Loucy (cell line): ENCODE data around the gene RAB6A.
A peak's percentile ranks its signal among the peaks of the same experiment; 100 is the strongest.

Source experiments
- H2AFZ ChIP-seq: fragments of 200-600 bp; sonication (generic); 2 replicates; pipeline ENCODE4 v1.6.0; 2016; ENCODE audit warnings: antibody characterized with exemption, mild to moderate bottlenecking, low read length, moderate library complexity
- H3F3A ChIP-seq: fragments of 200-600 bp; 2 replicates; pipeline ENCODE4 v1.6.0; 2016; ENCODE audit warnings: antibody characterized with exemption, low read depth, mild to moderate bottlenecking
- H3K27me3 ChIP-seq: fragments of 200-600 bp; sonication (generic); 2 replicates; pipeline ENCODE4 v1.6.1; 2014; ENCODE audit warnings: low read length, mild to moderate bottlenecking; ENCODE audit not compliant: insufficient read depth, poor library complexity, severe bottlenecking
- H3K36me3 ChIP-seq: fragments of 200-600 bp; sonication (generic); 2 replicates; pipeline ENCODE4 v1.6.1; 2016; ENCODE audit warnings: low read length; ENCODE audit not compliant: insufficient read depth
- H3K4me1 ChIP-seq: fragments of 200-600 bp; sonication (generic); 2 replicates; pipeline ENCODE4 v1.5.1; 2014; ENCODE audit warnings: low read length, mild to moderate bottlenecking; ENCODE audit not compliant: insufficient read depth, poor library complexity, severe bottlenecking
- H3K4me2 ChIP-seq: fragments of 200-600 bp; sonication (generic); 2 replicates; pipeline ENCODE4 v1.6.0; 2014; ENCODE audit warnings: antibody characterized with exemption, low read length, low read depth, mild to moderate bottlenecking; ENCODE audit not compliant: poor library complexity, severe bottlenecking
- H3K4me3 ChIP-seq: fragments of 200-600 bp; sonication (generic); 2 replicates; pipeline ENCODE4 v1.5.1; 2014; ENCODE audit warnings: low read length, mild to moderate bottlenecking, mixed read lengths; ENCODE audit not compliant: poor library complexity, severe bottlenecking
- H3K79me2 ChIP-seq: fragments of 200-600 bp; sonication (generic); 2 replicates; pipeline ENCODE4 v1.6.1; 2014; ENCODE audit warnings: low read length; ENCODE audit not compliant: insufficient read depth
- H3K9ac ChIP-seq: fragments of 200-600 bp; sonication (generic); 2 replicates; pipeline ENCODE4 v1.6.0; 2014; ENCODE audit warnings: mild to moderate bottlenecking, low read depth, low read length, moderate library complexity; ENCODE audit not compliant: poor library complexity, severe bottlenecking
- H3K9me2 ChIP-seq: fragments of 200-600 bp; sonication (generic); replicated peaks from 2 replicates; pipeline ENCODE4 v1.6.1; 2016; ENCODE audit warnings: low read depth, low read length, mixed read lengths
- H3K9me3 ChIP-seq: fragments of 200-600 bp; sonication (generic); 2 replicates; pipeline ENCODE4 v1.6.1; 2014; ENCODE audit warnings: mild to moderate bottlenecking, antibody characterized with exemption, low read length, low read depth; ENCODE audit not compliant: insufficient read depth
- H4K20me1 ChIP-seq: fragments of 200-600 bp; sonication (generic); 2 replicates; pipeline ENCODE4 v1.6.0; 2014; ENCODE audit warnings: antibody characterized with exemption, low read length, mild to moderate bottlenecking; ENCODE audit not compliant: insufficient read depth, poor library complexity, severe bottlenecking
- CTCF ChIP-seq: fragments of 200-600 bp; sonication (generic); conservative IDR thresholded peaks from 2 replicates; pipeline ENCODE4 v1.5.1; 2014; ENCODE audit warnings: mild to moderate bottlenecking, antibody characterized with exemption, low read length
- EZH2phosphoT487 ChIP-seq: fragments of 200-600 bp; IDR thresholded peaks from 2 replicates; pipeline ENCODE4 v1.6.1; 2018; ENCODE audit warnings: antibody characterized with exemption, mild to moderate bottlenecking, moderate library complexity, borderline replicate concordance

The RAB6A gene

GRCh38 chr11:73636249-73636648, 124.6 kb downstream of the RAB6A start:
- Histone ChIP-seq H2AFZ (peak overlapping the region; percentile 77; the same call in 1 of the 2 replicates), H3K9ac (no peak overlapping the region), H3K4me1 (peaks cover 7% of the 10 kb centered on the region), H3F3A (no peaks in the 10 kb centered on the region), H3K36me3 (no peaks in the 10 kb centered on the region), H3K4me2 (no peak overlapping the region), H3K27me3 (no peaks in the 10 kb centered on the region), H3K4me3 (no peak overlapping the region), H3K9me2 (no peaks in the 10 kb centered on the region), H3K9me3 (no peaks in the 10 kb centered on the region), H3K79me2 (no peaks in the 10 kb centered on the region), H4K20me1 (no peaks in the 10 kb centered on the region)
- TF ChIP-seq CTCF (no peak), EZH2phosphoT487 (no peak)

GRCh38 chr11:73635721-73636120, 125.2 kb downstream of the RAB6A start:
- TF ChIP-seq CTCF (no peak), EZH2phosphoT487 (no peak)
- no peak overlapping the region for H3K4me3 ChIP-seq
- no peak overlapping the region for H3K9ac ChIP-seq
- H4K20me1 ChIP-seq = no peaks in the 10 kb centered on the region
- no peaks in the 10 kb centered on the region for H3K9me3 ChIP-seq
- H3K27me3 ChIP-seq = no peaks in the 10 kb centered on the region
- H3K79me2 ChIP-seq = no peaks in the 10 kb centered on the region
- no peak overlapping the region for H2AFZ ChIP-seq
- H3K9me2 ChIP-seq = no peaks in the 10 kb centered on the region
- H3F3A ChIP-seq = no peaks in the 10 kb centered on the region
- H3K36me3 ChIP-seq = no peaks in the 10 kb centered on the region
- peaks cover 7% of the 10 kb centered on the region for H3K4me1 ChIP-seq
- H3K4me2 ChIP-seq = no peak overlapping the region

- H3K9me2 ChIP-seq = no peaks in the 10 kb centered on the region
- TF ChIP-seq EZH2phosphoT487 (no peak), CTCF (no peak)
- no peaks in the 10 kb centered on the region for H4K20me1 ChIP-seq
- H3K9ac ChIP-seq = no peak overlapping the region
- peak overlapping the region; percentile 22 for H3K4me2 ChIP-seq
- H2AFZ ChIP-seq = peak overlapping the region; percentile 88
- no peaks in the 10 kb centered on the region for H3K9me3 ChIP-seq
- H3F3A ChIP-seq = no peaks in the 10 kb centered on the region
- peaks cover 7% of the 10 kb centered on the region for H3K4me1 ChIP-seq
- no peaks in the 10 kb centered on the region for H3K27me3 ChIP-seq
- H3K36me3 ChIP-seq = no peaks in the 10 kb centered on the region
- no peak overlapping the region for H3K4me3 ChIP-seq
- H3K79me2 ChIP-seq = no peaks in the 10 kb centered on the region
Observed at GRCh38 chr11:73633999-73634398, 126.9 kb downstream of the RAB6A start.
